HepG2 (cell line): ENCODE measurements around the gene ATPAF1. TPM values are rescaled to one million over a fixed set of nuclear protein-coding genes. Genes with fewer than 3 reads are reported as not detected.
A peak's percentile ranks its signal among the peaks of the same experiment; 100 is the strongest.

ENCODE experiments used
- ATAC-seq: fragments of 200-7000 bp; cut with Tn5 transposase; 3 replicates; pipeline ENCODE4 v1.9.1; 2020; ENCODE audit warnings: mild to moderate bottlenecking, moderate library complexity
- BruUV-seq: library from RNA; stranded (reverse); fragments of 400-500 nt; replicated peaks from 2 replicates; lab custom pipeline; 2021; lab: Mats Ljungman, UMichigan
- CTCF ChIA-PET: fragments of 300-600 bp; formaldehyde crosslinking; extraction: SDS; loops from one replicate; lab custom pipeline; 2021; ENCODE audit warnings: low total read pairs, inconsistent platforms, low intra/inter-chr PET ratio; lab: Yijun Ruan, JAX
- POLR2A ChIA-PET: fragments of 350-600 bp; sonication (Branson Sonifier 250); formaldehyde crosslinking; loops from one replicate; lab custom pipeline; 2020; ENCODE audit warnings: antibody characterized with exemption, inconsistent platforms; lab: Yijun Ruan, JAX
- DNase-seq: peaks from one replicate; pipeline ENCODE4 v3.0.0-alpha.2; 2015; ENCODE audit warnings: low spot score
- FAIRE-seq: peaks from 3 replicates; lab custom pipeline; 2011; peaks lifted over from hg19 to GRCh38; lab: Jason Lieb, UNC
- H2AFZ ChIP-seq: one replicate; pipeline ENCODE4 v1.6.1; 2011; ENCODE audit warnings: low read length, inconsistent platforms
- H3K27ac ChIP-seq: fragments of 300-600 bp; 3 replicates; pipeline ENCODE4 v1.8.0; 2011; ENCODE audit warnings: mixed run types, mild to moderate bottlenecking, mixed read lengths, low read length, inconsistent platforms; ENCODE audit not compliant: insufficient read depth; ENCODE audit errors: extremely low read length
- H3K27me3 ChIP-seq, 2 experiments: fragments of 200-600 bp in 1 of 2; 2 replicates in 1 of 2; 3 replicates in 1 of 2; pipeline versions ENCODE4 v1.6.0 to v1.8.0; 2011; ENCODE audit warnings: low read length in 2 of 2, mild to moderate bottlenecking in 2 of 2, moderate library complexity in 2 of 2, inconsistent platforms in 1 of 2; ENCODE audit not compliant: insufficient read depth in 2 of 2, control insufficient read depth in 1 of 2
- H3K36me3 ChIP-seq, 2 experiments: fragments of 200-600 bp in 1 of 2; replicated peaks in 1 of 2; 2 replicates in 1 of 2; 3 replicates in 1 of 2; pipeline versions ENCODE4 v1.5.1 to v1.8.0; 2011; ENCODE audit warnings: low read length in 2 of 2, inconsistent platforms in 1 of 2; ENCODE audit not compliant: insufficient read depth in 2 of 2, control insufficient read depth in 1 of 2
- H3K4me1 ChIP-seq: 2 replicates; pipeline ENCODE4 v1.5.1; 2012; ENCODE audit warnings: low read length, inconsistent platforms; ENCODE audit not compliant: insufficient read depth
- H3K4me2 ChIP-seq: 2 replicates; pipeline ENCODE4 v1.6.0; 2011; ENCODE audit warnings: low read depth, low read length, inconsistent platforms
- H3K4me3 ChIP-seq, 3 experiments: fragments of 200-600 bp in 1 of 3; sonication (generic), shearing (Covaris generic) in 1 of 3; replicated peaks in 1 of 3; 2 replicates each; pipeline ENCODE4 v1.5.1; 2011 to 2016; ENCODE audit warnings: low read length in 3 of 3, inconsistent platforms in 2 of 3, low read depth in 2 of 3, mild to moderate bottlenecking in 2 of 3, control low read depth in 1 of 3, mixed read lengths in 1 of 3; ENCODE audit not compliant: insufficient read depth in 1 of 3
- H3K79me2 ChIP-seq: one replicate; pipeline ENCODE4 v1.6.1; 2011; ENCODE audit warnings: low read length, inconsistent platforms; ENCODE audit not compliant: insufficient read depth
- H3K9ac ChIP-seq: 2 replicates; pipeline ENCODE4 v1.6.0; 2011; ENCODE audit warnings: mild to moderate bottlenecking, low read depth, low read length, inconsistent platforms; ENCODE audit not compliant: insufficient read depth
- H3K9me3 ChIP-seq: 2 replicates; pipeline ENCODE4 v1.5.1; 2012; ENCODE audit warnings: mild to moderate bottlenecking, low read length
- H4K20me1 ChIP-seq: 2 replicates; pipeline ENCODE4 v1.6.0; 2011; ENCODE audit warnings: inconsistent platforms, mild to moderate bottlenecking, low read length, moderate library complexity; ENCODE audit not compliant: insufficient read depth
- AKNA ChIP-seq: sonication (generic); formaldehyde crosslinking; IDR thresholded peaks from 2 replicates; pipeline ENCODE4 v1.4.0; 2020; ENCODE audit warnings: missing genetic modification reagents, borderline replicate concordance
- ARID5B ChIP-seq: IDR thresholded peaks from 2 replicates; pipeline ENCODE4 v1.4.0; 2020; ENCODE audit warnings: mild to moderate bottlenecking, missing genetic modification reagents
- ETV6 ChIP-seq: sonication (generic); formaldehyde crosslinking; conservative IDR thresholded peaks from 2 replicates; pipeline ENCODE4 v1.4.0; 2020; ENCODE audit warnings: missing genetic modification reagents
- FOXA3 ChIP-seq: IDR thresholded peaks from 2 replicates; pipeline ENCODE4 v1.6.1; 2016; ENCODE audit warnings: missing genetic modification reagents, missing compliant biosample characterization
- LRRFIP1 ChIP-seq: sonication (generic); formaldehyde crosslinking; conservative IDR thresholded peaks from 2 replicates; pipeline ENCODE4 v1.4.0; 2020; ENCODE audit warnings: missing genetic modification reagents
- POGZ ChIP-seq: sonication (generic); formaldehyde crosslinking; IDR thresholded peaks from 2 replicates; pipeline ENCODE4 v1.4.0; 2020; ENCODE audit warnings: mild to moderate bottlenecking, missing genetic modification reagents
- SMAD9 ChIP-seq: sonication (generic); formaldehyde crosslinking; IDR thresholded peaks from 2 replicates; pipeline ENCODE4 v1.5.1; 2020; ENCODE audit warnings: mild to moderate bottlenecking, missing genetic modification reagents
- SP5 ChIP-seq: IDR thresholded peaks from 2 replicates; pipeline ENCODE4 v1.6.1; 2016; ENCODE audit warnings: low read depth, borderline replicate concordance
- TRIM22 ChIP-seq: fragments of 450-650 bp; IDR thresholded peaks from 2 replicates; pipeline ENCODE4 v1.6.1; 2017
- ZFP1 ChIP-seq: IDR thresholded peaks from 2 replicates; pipeline ENCODE4 v1.6.1; 2016
- ZNF354B ChIP-seq: sonication (generic); formaldehyde crosslinking; IDR thresholded peaks from 2 replicates; pipeline ENCODE4 v1.8.0; 2022; ENCODE audit warnings: mild to moderate bottlenecking, missing genetic modification reagents
- in situ Hi-C: cut with HindIII; loops from 2 replicates; pipeline ENCODE4 v1.10.0; 2017; ENCODE audit warnings: low pct_unique_long_range_greater_than_20kb; ENCODE audit not compliant: extremely low pct_ligation_motif_present
- intact Hi-C: fragments of 100-400 bp; cut with micrococcal nuclease; formaldehyde crosslinking; loops from one replicate; pipeline ENCODE4 v1.10.0; 2022; ENCODE audit not compliant: unreplicated experiment
- polyA plus RNA-seq, 8 experiments: library from polyadenylated mRNA; depleted of rRNA in 3 of 8; stranded (reverse) in 7 of 8; unstranded in 1 of 8; fragments of >200 nt; fragmentation: Illumina TruSeq in 4 of 8; extraction: Trizol in 4 of 8; gene quantifications; 2 replicates each; pipeline versions ENCODE4 v1.2.1 to v1.2.3, GENCODE V29; 2011 to 2016; ENCODE audit warnings: low read depth in 4 of 8, missing spikeins in 1 of 8, mixed read lengths in 1 of 8; ENCODE audit not compliant: insufficient read depth in 1 of 8
- total RNA-seq, 5 experiments: library from RNA; depleted of rRNA; stranded (reverse); fragments of >200 nt; fragmentation: Illumina TruSeq; extraction: Trizol; gene quantifications; 2 replicates each; pipeline ENCODE4 v1.2.3, GENCODE V29; 2016; ENCODE audit warnings: low read depth in 1 of 5

ATPAF1 gene
- total and polyA plus RNA-seq, 2 of the 13 experiments (the other 11 are each of a cell fraction or from before 2014, with no cell fraction given), result 66.6 to 76.7 TPM

GRCh38 chr1:46645815-46646214, 22.3 kb downstream of the ATPAF1 start (continued):
- no peak for TF ChIP-seq ZNF354B (CRISPR knock-in tag)

GRCh38 chr1:46643368-46643775, 24.8 kb downstream of the ATPAF1 start:
- intact Hi-C loops (no loop called here), in situ Hi-C loops (no loop called here)
- ChIA-PET CTCF (no interaction called here), POLR2A (interaction anchor here (1.3 kb wide), 1 partner anchor 24 kb away, joined by 4 read pairs; no protein-coding TSS in a partner anchor)
- H4K20me1 ChIP-seq, result no peaks in the 10 kb centered on the region
- H2AFZ ChIP-seq, result no peak overlapping the region
- H3K27ac ChIP-seq, result peak overlapping the region; percentile 9
- BruUV-seq, result no TSS peak
- no peaks in the 10 kb centered on the region for H3K9me3 ChIP-seq
- H3K79me2 ChIP-seq, result no peaks in the 10 kb centered on the region
- peaks cover 0 to 12% of the 10 kb centered on the region in 2 experiments; a peak in 4 of 5 replicates for H3K36me3 ChIP-seq
- no peak overlapping the region for H3K4me3 ChIP-seq
- H3K9ac ChIP-seq, result no peak overlapping the region
- no peaks in the 10 kb centered on the region; a peak in 1 of 5 replicates for H3K27me3 ChIP-seq
- FAIRE-seq (peak; percentile 57), ATAC-seq (peak; percentile 86), DNase-seq (peak; percentile 58)
- peaks cover 24% of the 10 kb centered on the region for H3K4me1 ChIP-seq
- 0 out of 2 replicates have a peak overlapping the region, but pooled peaks have one; percentile 6 for H3K4me2 ChIP-seq
- TF ChIP-seq SP5, result no peak
- TF ChIP-seq POGZ (CRISPR knock-in tag), result no peak
- TF ChIP-seq AKNA (CRISPR knock-in tag), result no peak
- peak; percentile 24; the same call in 1 of the 2 replicates for TF ChIP-seq FOXA3 (CRISPR knock-in tag)
- no peak for TF ChIP-seq SMAD9 (CRISPR knock-in tag)
- TF ChIP-seq TRIM22, result no peak
- TF ChIP-seq ETV6 (CRISPR knock-in tag), result no peak
- no peak for TF ChIP-seq ZFP1 (CRISPR knock-in tag)
- 0 out of 2 replicates have a peak, but pooled peaks have one; percentile 20 for TF ChIP-seq ARID5B (CRISPR knock-in tag)
- no peak for TF ChIP-seq LRRFIP1 (CRISPR knock-in tag)
